Activated naive CD8-positive, alpha-beta T cell treated with anti-CD3 and anti-CD28 coated beads, Interleukin-2, amount 50 U/mL, for 24 hours (primary cell): ENCODE data around the gene SH2D3A.
"Not testable (repeated sequence)": the region's sequence is repeated elsewhere in the genome, so short reads cannot be mapped to it uniquely, and the experiment has no call there.

Experiments used
- ATAC-seq: fragments of 150-1000 bp; cut with Tn5 transposase; one replicate; pipeline ENCODE4 v1.10.0; 2021
- DNase-seq: peaks from one replicate; pipeline ENCODE4 v3.0.0; 2021
- H3K27ac Mint-ChIP-seq: one replicate; pipeline ENCODE4 v1.8.0; 2021; ENCODE audit warnings: mild to moderate bottlenecking, mixed read lengths
- H3K27me3 Mint-ChIP-seq: one replicate; pipeline ENCODE4 v1.8.0; 2021; ENCODE audit warnings: mixed read lengths
- H3K36me3 Mint-ChIP-seq: one replicate; pipeline ENCODE4 v1.8.0; 2021; ENCODE audit warnings: low read depth, mixed read lengths
- H3K4me1 Mint-ChIP-seq: one replicate; pipeline ENCODE4 v1.8.0; 2021; ENCODE audit warnings: mixed read lengths
- H3K4me3 Mint-ChIP-seq: one replicate; pipeline ENCODE4 v1.8.0; 2021; ENCODE audit warnings: mild to moderate bottlenecking, moderate library complexity, mixed read lengths
- H3K9me3 Mint-ChIP-seq: one replicate; pipeline ENCODE4 v1.8.0; 2021; ENCODE audit warnings: mixed read lengths

The SH2D3A gene

DNA sequence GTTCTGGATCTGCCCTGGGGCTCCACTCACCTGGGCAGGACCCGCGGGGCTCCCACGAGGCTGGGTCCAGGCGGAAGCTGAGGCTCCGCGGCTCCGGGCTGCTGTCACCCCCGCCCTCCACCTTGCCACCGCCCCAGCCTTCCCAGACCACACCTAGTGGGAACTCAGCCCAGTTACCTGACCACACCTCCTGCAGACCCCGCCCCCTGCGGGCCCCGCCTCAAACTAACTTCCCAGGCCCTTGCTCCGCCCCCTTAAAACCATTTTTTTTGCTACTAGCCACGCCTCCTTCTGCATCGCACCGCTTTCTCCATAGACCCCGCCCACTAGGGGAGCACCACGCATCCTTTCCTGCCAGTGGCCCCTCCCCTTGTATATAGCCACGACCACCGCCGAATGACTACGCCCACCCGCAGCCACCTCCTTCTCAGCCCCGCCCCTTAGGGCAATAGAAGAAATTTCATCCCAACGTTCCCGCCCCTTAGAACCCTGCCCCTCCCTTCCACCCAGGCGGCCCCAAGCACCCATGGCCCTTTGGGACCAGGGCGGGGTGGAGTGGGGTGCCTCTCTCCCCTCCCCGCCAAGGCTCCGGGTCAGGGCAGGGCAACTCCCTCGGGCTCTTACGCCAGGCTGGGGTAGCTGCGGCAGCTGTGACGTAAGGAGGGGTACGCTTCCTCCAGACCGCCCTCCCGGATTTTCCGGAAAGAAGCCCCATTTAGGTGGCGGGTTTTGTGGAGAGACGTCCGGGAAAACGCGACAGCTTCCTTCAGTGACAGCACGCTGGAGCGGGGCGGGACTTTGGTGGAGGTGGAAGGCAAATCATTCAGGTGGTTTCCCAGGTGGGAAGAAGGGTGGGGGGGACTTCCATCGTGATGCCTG is at the start of gene SH2D3A:
SH2D3A (minus strand) TSS at position 79 of the 879 bp plus-strand sequence. CDS start 3,687 bp downstream, outside the sequence.
- Mint-ChIP-seq H3K4me3 (peak within 1 kb of the TSS; percentile 96), H3K9me3 (no peaks in the 10 kb centered on the region), H3K4me1 (peaks cover 55% of the 10 kb centered on the region), H3K36me3 (no peaks in the 10 kb centered on the region), H3K27me3 (no peaks in the 10 kb centered on the region), H3K27ac (peak within 1 kb of the TSS; percentile 85)
- DNase-seq (peak; percentile 92), ATAC-seq (peak; percentile 72)

DNA sequence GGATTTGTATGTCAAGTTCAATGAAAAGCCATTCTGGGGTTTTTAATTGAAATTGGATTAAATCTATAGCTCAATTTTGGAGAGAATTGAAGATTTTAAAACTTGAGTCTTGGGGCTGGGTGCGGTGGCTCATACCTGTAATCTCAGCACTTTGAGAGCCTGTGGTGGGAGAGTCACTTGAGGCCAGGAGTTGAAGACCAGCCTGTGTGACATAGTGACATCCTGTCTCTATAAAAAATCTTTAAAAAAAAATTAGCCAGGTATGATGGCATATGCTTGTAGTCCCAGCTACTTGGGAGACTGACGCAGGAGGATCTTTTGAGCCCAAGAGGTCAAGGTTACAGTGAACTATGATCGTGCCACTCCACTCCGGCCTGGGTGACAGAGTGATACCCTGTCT is 46.4 kb upstream of the SH2D3A start:
- no peak for DNase-seq
- H3K27ac Mint-ChIP-seq: no peak overlapping the region
- H3K4me3 Mint-ChIP-seq: peak overlapping the region; percentile 1
- peaks cover 73% of the 10 kb centered on the region for H3K4me1 Mint-ChIP-seq
- no peak for ATAC-seq
- H3K27me3 Mint-ChIP-seq: no peaks in the 10 kb centered on the region
- H3K36me3 Mint-ChIP-seq: peaks cover 40% of the 10 kb centered on the region
- peaks cover 6% of the 10 kb centered on the region for H3K9me3 Mint-ChIP-seq

DNA sequence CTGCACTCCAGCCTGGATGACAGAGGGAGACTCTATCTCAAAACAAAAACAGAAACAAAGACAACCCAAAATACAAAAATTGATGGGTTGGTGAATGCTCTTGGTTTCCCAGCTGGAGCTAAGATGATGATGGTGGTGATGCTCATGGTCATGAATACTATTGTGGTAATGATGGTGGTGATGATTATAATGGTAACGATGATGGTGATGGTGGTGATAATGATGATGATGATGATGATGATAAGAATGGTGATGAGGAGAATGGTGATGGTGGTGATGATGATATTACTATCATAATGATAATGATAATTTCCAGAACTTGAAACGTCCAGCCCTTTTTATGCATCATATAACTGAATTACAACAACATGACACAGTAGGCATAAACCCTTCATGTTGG is 45.4 kb upstream of the SH2D3A start:
- ATAC-seq (no peak), DNase-seq (no peak)
- Mint-ChIP-seq H3K27me3 (no peaks in the 10 kb centered on the region), H3K27ac (peak overlapping the region; percentile 5), H3K4me1 (peaks cover 73% of the 10 kb centered on the region), H3K36me3 (peaks cover 42% of the 10 kb centered on the region), H3K4me3 (no peak overlapping the region), H3K9me3 (peaks cover 10% of the 10 kb centered on the region)

DNA sequence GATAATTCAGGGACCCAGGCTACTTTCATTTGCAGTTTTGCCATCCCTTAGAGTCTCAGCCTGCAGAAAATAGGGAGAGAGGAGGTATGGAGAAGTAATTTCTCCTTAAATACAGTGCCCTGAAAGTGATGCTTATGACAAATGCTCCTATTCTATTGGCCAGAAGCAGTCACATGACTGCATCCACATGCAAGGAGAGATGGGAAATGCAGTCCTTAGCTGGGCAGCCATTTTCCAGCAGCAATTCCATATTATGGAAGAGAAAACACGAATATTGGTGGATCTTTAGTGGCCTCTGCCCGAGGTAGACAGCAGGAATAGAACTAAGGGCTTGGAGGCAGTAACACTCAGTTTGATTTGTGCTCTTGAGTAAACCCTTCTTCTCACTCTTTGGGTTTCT is 44.7 kb upstream of the SH2D3A start:
- Mint-ChIP-seq H3K4me3 (no peak overlapping the region), H3K36me3 (peaks cover 42% of the 10 kb centered on the region), H3K4me1 (peaks cover 71% of the 10 kb centered on the region), H3K27ac (peak overlapping the region; percentile 16), H3K27me3 (no peaks in the 10 kb centered on the region), H3K9me3 (peaks cover 10% of the 10 kb centered on the region)
- DNase-seq (no peak), ATAC-seq (no peak)

DNA sequence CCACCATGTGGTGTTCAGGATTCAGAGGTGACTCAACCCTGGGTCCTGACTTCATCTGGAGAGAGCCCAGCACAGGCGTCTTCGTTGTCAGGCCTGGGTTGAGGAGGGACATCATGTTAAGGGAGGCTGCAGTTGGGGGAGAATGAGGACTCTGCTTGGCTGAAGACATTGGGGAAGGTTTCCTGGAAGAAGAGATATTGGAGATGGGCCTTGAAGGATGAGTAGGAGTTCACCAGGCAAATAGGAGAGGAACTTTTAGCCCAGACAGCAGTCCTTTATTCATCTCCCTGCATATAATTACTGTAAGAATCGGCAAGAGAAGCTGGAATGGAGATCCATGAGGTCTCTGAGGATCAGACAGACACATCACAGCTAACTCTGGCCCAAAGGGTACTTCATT is 44.1 kb upstream of the SH2D3A start:
- ATAC-seq (no peak), DNase-seq (no peak)
- Mint-ChIP-seq H3K27ac (peak overlapping the region; percentile 16), H3K4me1 (peaks cover 72% of the 10 kb centered on the region), H3K27me3 (no peaks in the 10 kb centered on the region), H3K36me3 (peaks cover 41% of the 10 kb centered on the region), H3K4me3 (no peak overlapping the region), H3K9me3 (peaks cover 10% of the 10 kb centered on the region)

DNA sequence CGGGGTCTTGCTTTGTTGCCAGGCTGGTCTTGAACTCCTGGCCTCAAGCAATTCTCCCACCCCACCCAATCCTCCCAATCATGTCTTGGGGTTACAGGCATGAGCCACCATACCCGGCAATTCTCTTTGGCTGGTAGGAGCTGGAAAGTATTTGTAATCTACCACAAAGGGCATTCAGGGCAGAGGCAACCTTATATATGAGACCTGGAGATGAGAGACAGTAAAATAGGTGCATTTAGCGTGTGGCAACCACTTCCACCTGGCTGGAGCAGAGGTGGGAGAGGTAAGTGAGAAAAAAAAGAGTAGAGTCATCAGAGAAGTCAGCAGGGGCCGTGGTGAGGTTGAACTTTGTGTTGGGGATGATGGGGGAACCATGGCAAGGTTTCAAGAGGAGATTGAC is 42.0 kb upstream of the SH2D3A start:
- DNase-seq: no peak

DNA sequence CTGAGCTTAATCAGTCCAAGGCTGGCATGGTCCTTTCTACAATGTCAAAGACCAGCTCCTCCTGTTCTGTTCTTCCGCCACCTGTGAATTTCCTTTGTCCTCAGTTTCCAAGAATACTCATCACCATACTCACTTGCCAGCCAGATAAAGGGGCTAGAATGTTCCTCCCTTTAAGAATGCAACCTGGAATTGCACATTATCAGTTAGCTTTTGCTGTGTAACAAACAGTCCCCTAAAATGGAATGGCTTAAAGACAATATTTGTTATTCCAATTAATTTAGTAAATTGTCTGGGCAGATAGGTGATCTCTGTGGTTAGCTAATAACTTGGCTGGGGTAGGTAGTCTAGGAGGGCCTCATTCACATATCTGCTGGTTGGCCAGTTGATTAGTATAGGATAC is 41.3 kb upstream of the SH2D3A start:
- H3K27me3 Mint-ChIP-seq: no peaks in the 10 kb centered on the region
- ATAC-seq (no peak), DNase-seq (no peak)
- no peak overlapping the region for H3K4me3 Mint-ChIP-seq
- H3K9me3 Mint-ChIP-seq: peaks cover 10% of the 10 kb centered on the region
- H3K27ac Mint-ChIP-seq: peak overlapping the region; percentile 14
- peaks cover 59% of the 10 kb centered on the region for H3K4me1 Mint-ChIP-seq
- peaks cover 36% of the 10 kb centered on the region for H3K36me3 Mint-ChIP-seq

More for the DNA sequence above, 42.0 kb upstream of the SH2D3A start:
- Mint-ChIP-seq H3K36me3 (peaks cover 36% of the 10 kb centered on the region), H3K4me1 (peaks cover 62% of the 10 kb centered on the region), H3K4me3 (peak overlapping the region; percentile 11), H3K9me3 (peaks cover 10% of the 10 kb centered on the region), H3K27ac (peak overlapping the region; percentile 29), H3K27me3 (no peaks in the 10 kb centered on the region)
- peak; percentile 65 for ATAC-seq

DNA sequence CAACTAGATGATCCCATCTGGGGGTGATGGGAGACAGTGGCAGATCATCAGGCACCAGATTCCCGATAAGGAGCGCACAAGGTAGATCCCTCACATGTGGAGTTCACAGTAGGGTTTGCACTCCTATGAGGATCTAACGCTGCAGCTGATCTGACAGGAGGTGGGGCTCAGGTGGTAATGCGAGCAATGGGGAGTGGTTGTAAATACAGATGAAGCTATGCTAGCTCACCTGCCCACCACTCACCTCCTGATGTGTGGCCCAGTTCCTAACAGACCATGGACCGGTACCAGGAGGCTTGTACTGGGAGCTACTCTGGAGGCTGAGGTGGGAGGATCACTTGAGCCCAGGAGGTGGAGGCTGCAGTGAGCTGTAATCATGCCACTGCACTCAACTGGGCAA is 40.1 kb upstream of the SH2D3A start:
- Mint-ChIP-seq H3K27ac (no peak overlapping the region), H3K36me3 (peaks cover 33% of the 10 kb centered on the region), H3K4me3 (no peak overlapping the region), H3K4me1 (peaks cover 58% of the 10 kb centered on the region), H3K9me3 (peaks cover 6% of the 10 kb centered on the region), H3K27me3 (no peaks in the 10 kb centered on the region)
- ATAC-seq: no peak
- DNase-seq: no peak

DNA sequence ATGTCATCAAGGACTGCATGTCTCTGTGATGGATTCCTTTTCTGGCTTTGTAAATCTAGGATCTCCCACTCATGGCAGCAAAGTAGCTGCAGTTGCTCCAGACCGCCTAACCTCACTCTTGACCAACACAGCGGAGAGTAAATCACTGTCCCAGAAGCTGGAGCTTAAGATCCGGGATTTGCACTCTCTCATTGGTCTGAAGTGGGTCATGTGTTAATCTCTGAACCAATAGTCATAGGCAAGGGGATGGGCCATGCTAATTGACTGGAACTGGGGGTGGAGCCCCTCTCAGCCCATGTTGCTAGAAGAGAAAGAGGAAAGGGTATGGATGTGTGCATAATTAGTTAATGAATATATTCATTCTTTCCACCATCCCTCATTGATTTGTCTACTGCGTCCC is 39.3 kb upstream of the SH2D3A start:
- peaks cover 55% of the 10 kb centered on the region for H3K4me1 Mint-ChIP-seq
- H3K4me3 Mint-ChIP-seq: no peak overlapping the region
- no peak for ATAC-seq

DNA sequence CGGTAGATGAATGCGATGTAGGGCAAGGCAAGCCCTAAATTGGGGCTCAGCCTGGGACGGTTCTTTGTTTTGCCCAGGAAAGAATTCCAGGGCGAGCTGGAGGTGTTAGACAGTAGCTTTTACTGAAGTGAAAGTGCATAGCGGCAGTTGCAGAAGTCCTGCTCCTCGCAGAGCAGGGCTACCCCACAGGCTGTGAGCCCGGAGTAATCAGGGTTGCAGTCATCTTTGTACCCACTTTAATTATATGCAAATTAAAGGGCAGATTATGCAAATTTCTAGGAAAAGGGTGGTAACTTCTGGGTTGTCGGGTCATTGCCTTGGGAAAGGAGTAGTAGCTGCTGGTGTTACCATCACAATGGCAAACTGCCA is 35.8 kb upstream of the SH2D3A start:
- DNase-seq: no peak
- Mint-ChIP-seq H3K4me3 (peak overlapping the region; percentile 89), H3K36me3 (peaks cover 19% of the 10 kb centered on the region), H3K27ac (peak overlapping the region; percentile 99), H3K9me3 (no peaks in the 10 kb centered on the region), H3K4me1 (peaks cover 63% of the 10 kb centered on the region), H3K27me3 (peaks cover 2% of the 10 kb centered on the region)
- ATAC-seq: no peak

More for the DNA sequence above, 39.3 kb upstream of the SH2D3A start:
- Mint-ChIP-seq H3K27me3 (peaks cover 2% of the 10 kb centered on the region), H3K27ac (peak overlapping the region; percentile 78), H3K36me3 (peaks cover 30% of the 10 kb centered on the region), H3K9me3 (peaks cover 6% of the 10 kb centered on the region)
- no peak for DNase-seq

DNA sequence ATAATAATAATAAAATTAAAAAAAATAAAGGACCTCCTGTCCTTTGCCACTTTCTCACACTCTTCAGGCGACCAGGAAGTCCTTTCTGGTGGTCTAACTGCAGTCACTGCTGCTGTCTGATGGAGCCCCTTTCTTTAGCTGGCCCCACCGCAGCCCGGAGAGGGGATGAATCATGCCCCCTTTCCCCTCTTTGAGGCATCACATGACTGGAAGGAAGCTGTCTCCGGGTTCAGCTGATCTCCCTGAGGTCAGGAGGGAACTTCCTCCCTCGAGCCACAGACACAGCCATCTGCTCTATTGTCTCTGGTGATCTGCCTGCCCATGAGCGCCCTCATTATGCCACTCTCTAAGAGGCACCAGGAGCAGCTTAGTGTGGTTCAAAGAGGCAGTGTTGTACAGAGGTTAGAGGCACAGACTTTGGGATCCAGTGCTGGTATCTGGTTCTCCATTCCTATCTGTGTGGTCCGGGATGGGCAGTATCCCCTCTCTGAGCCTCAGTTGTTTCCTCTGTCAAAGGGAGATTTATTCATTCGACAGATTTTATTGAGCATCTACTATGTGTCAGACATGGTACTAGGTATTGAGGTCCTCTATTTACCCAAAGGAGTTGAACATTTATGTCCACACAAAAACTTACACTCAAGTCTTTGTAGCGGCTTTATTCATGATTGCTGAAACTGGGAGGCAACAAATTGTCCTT is 35.3 kb upstream of the SH2D3A start:
- H3K4me1 Mint-ChIP-seq: peaks cover 68% of the 10 kb centered on the region
- peaks cover 2% of the 10 kb centered on the region for H3K27me3 Mint-ChIP-seq
- peak overlapping the region; percentile 99 for H3K27ac Mint-ChIP-seq
- DNase-seq (peak; percentile 83), ATAC-seq (peak; percentile 75)
- H3K4me3 Mint-ChIP-seq: peak overlapping the region; percentile 89
- H3K36me3 Mint-ChIP-seq: peaks cover 19% of the 10 kb centered on the region
- H3K9me3 Mint-ChIP-seq: no peaks in the 10 kb centered on the region

DNA sequence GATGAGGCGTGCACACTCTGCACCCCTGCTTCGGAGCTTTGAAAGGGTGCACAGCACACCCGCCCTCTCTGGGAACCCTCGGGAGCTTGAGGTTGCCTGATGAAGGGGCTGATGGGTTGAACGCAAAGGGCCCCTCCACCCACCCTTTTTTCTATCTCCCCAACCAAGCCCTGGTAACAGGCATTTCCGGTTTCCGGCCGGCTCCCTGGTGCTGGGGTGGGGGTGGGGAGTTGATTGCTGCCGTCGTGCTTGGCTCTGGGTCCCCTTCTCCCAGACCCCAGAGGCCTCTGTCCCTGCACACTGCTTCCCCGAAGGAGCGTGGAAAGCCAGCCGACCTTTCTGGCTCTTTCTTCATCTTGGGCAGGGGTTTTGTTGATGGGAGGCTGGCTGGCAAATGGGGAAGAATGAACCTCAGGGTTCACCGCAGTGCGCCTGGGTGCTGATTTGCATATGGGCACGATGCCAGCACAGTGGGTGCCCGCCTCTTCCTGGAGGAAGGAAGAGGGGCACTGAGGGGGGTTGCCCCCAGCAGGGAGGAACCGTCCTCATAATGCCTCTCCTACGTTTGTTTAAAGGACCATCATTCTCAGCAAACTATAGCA is 34.4 kb upstream of the SH2D3A start:
- DNase-seq: peak; percentile 90
- ATAC-seq: peak; percentile 79
- H3K4me1 Mint-ChIP-seq: peaks cover 70% of the 10 kb centered on the region
- H3K36me3 Mint-ChIP-seq: peaks cover 17% of the 10 kb centered on the region
- H3K4me3 Mint-ChIP-seq: peak overlapping the region; percentile 89
- peak overlapping the region; percentile 99 for H3K27ac Mint-ChIP-seq
- no peaks in the 10 kb centered on the region for H3K9me3 Mint-ChIP-seq
- H3K27me3 Mint-ChIP-seq: peaks cover 2% of the 10 kb centered on the region

DNA sequence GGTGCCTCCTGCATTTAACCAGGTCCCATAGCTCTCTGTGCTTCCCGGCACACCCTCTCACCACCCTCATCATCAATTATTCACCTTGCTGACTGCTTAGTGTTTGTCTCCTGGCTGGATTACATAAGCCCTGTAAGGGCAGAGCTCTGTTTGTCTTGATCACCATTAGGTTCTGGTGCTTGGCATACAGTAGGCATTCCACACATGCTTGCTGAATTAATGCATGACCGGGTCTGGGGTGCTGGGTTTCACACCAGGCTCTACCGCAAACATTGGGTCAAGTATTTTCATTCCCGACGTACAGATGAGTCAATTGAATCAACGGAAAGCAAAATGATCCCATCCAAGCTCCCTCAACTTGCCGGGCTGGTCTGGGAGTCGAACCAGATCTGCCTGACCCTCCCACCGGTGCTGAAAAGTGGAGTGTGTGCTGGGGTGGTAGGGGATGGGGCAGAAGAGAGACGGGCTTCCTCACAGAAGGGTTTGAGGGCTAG is 33.8 kb upstream of the SH2D3A start:
- peaks cover 70% of the 10 kb centered on the region for H3K4me1 Mint-ChIP-seq
- DNase-seq: no peak
- peak overlapping the region; percentile 89 for H3K4me3 Mint-ChIP-seq
- peaks cover 2% of the 10 kb centered on the region for H3K27me3 Mint-ChIP-seq
- ATAC-seq: no peak
- peak overlapping the region; percentile 99 for H3K27ac Mint-ChIP-seq
- peaks cover 18% of the 10 kb centered on the region for H3K36me3 Mint-ChIP-seq
- no peaks in the 10 kb centered on the region for H3K9me3 Mint-ChIP-seq

DNA sequence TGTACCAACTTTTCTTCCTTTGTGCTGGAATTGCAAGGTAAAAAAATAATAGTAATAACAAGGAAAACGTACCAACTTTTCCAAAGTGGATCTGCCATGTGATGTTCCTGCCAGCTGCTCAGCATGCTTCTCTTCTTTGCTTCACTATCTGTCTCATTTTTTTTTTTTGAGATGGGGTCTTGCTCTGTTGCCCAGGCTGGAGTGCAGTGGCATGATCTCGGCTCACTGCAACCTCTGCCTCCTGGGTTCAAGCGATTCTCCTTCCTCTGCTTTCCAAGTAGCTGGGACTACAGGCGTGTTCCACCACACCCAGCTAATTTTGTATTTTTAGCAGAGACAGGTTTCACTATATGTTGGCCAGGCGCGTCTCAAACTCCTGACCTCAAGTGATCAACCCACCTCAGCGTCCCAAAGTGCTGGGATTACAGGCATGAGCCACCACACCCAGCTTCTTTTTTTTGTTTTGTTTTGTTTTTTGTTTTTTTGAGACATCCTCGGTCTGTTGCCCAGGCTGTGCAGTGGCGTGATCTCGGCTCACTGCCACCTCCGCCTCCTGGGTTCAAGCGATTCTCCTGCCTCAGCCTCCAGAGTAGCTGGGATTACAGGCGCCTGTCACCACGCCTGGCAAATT is 33.0 kb upstream of the SH2D3A start:
- Mint-ChIP-seq H3K4me3 (peak overlapping the region; percentile 89), H3K36me3 (peaks cover 21% of the 10 kb centered on the region), H3K4me1 (peaks cover 72% of the 10 kb centered on the region), H3K27ac (peak overlapping the region; percentile 99)
- not testable (repeated sequence) for DNase-seq, ATAC-seq, H3K27me3 Mint-ChIP-seq, H3K9me3 Mint-ChIP-seq
